HUES64 (cell line): ENCODE results near the gene AMPD2.

Experiments used
- H3K27ac ChIP-seq: 2 replicates; pipeline ENCODE4 v1.7.0; 2013; ENCODE audit warnings: low read depth, low read length, inconsistent platforms
- H3K27me3 ChIP-seq: 2 replicates; pipeline ENCODE4 v1.6.1; 2013; ENCODE audit warnings: mild to moderate bottlenecking, low read length; ENCODE audit not compliant: insufficient read depth
- H3K36me3 ChIP-seq: 2 replicates; pipeline ENCODE4 v1.6.1; 2013; ENCODE audit warnings: mild to moderate bottlenecking, low read length; ENCODE audit not compliant: insufficient read depth
- H3K4me1 ChIP-seq: 2 replicates; pipeline ENCODE4 v1.6.1; 2013; ENCODE audit warnings: mild to moderate bottlenecking, low read length, moderate library complexity; ENCODE audit not compliant: insufficient read depth
- H3K4me3 ChIP-seq: 2 replicates; pipeline ENCODE4 v1.5.1; 2013; ENCODE audit warnings: mild to moderate bottlenecking, low read length, moderate library complexity
- H3K9ac ChIP-seq: 2 replicates; pipeline ENCODE4 v1.6.1; 2013; ENCODE audit warnings: mild to moderate bottlenecking, low read depth, low read length
- H3K9me3 ChIP-seq: 2 replicates; pipeline ENCODE4 v1.6.1; 2013; ENCODE audit warnings: low read depth, low read length; ENCODE audit not compliant: insufficient read depth
- WGBS: fragments of 150-250, 120-280 bp; methylation state at CpG from one replicate; pipeline ENCODE4 v1.1.7; 2013; ENCODE audit warnings: missing lambda C conversion rate; 5-methylcytosine and 5-hydroxymethylcytosine counted together

The AMPD2 gene

DNA sequence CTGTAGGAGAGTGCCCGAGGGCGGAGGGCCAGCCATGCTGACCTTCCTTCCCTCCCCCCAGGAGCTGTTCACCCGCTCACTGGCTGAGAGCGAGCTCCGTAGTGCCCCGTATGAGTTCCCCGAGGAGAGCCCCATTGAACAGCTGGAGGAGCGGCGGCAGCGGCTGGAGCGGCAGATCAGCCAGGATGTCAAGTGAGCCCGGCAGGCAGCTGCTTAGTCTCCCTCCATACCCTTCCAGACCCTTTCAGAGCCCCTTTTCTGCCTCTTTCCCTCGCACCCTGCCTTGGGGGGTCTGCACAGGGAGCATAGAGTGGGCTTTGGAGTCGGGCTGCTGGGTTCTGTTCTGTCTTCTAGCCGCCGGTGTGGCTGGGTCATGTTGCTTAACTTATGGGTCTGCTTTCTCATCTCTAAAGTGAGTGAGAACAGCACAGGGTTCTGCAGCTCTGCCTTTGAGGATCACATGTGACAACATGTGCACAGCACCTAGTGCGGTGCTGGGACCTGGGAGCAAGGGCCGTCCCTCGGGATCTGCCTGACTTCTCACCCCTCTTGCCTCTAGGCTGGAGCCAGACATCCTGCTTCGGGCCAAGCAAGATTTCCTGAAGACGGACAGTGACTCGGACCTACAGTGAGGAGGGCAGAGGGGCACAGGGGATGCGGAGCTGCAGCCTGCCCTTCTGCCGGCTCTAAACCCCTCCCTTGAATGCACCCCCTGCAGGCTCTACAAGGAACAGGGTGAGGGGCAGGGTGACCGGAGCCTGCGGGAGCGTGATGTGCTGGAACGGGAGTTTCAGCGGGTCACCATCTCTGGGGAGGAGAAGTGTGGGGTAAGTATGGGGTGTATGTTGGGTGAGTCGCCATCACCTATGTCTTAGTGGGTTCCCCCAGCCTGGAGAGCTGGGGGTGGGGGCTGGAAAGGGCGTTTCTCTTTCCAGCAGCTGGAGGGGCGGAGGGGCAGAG, 6.2 kb downstream of the AMPD2 start:
- no peaks in the 10 kb centered on the region for H3K9me3 ChIP-seq
- 0 out of 2 replicates have a peak overlapping the region, but pooled peaks have one; percentile 18 for H3K27ac ChIP-seq
- H3K4me1 ChIP-seq: peaks cover 10% of the 10 kb centered on the region; the same call in 1 of the 2 replicates
- no peaks in the 10 kb centered on the region for H3K27me3 ChIP-seq
- no peak overlapping the region for H3K4me3 ChIP-seq
- WGBS: 88% methylated on average over 32 of the region's 32 CpGs
- 0 out of 2 replicates have a peak overlapping the region, but pooled peaks have one; percentile 13 for H3K9ac ChIP-seq
- peaks cover 38% of the 10 kb centered on the region for H3K36me3 ChIP-seq

DNA sequence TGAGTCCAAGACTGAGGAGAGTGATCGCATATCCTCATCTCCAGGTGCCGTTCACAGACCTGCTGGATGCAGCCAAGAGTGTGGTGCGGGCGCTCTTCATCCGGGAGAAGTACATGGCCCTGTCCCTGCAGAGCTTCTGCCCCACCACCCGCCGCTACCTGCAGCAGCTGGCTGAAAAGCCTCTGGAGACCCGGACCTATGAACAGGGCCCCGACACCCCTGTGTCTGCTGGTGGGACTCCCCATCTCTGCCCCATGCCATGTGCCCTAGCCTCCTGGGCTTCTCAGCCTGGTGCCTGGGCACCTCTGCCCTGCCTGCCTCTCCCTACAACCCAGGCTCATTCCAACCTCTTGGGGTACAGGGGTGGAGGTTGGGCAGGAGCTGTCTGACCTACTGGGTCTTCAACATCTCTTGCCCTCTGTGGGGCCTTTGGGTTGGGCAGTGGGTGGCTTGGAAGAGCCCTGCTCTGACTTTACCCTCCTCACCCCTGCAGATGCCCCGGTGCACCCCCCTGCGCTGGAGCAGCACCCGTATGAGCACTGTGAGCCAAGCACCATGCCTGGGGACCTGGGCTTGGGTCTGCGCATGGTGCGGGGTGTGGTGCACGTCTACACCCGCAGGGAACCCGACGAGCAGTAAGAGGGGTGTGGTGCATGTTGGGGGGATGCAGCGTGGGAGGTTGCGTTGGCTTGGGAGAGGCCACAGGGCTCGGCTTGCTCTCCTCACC, 7.2 kb downstream of the AMPD2 start:
- WGBS: 96% methylated on average over 21 of the region's 21 CpGs
- H3K27me3 ChIP-seq: no peaks in the 10 kb centered on the region
- peaks cover 10% of the 10 kb centered on the region; the same call in 1 of the 2 replicates for H3K4me1 ChIP-seq
- peaks cover 47% of the 10 kb centered on the region for H3K36me3 ChIP-seq
- H3K27ac ChIP-seq: no peak overlapping the region
- H3K4me3 ChIP-seq: no peak overlapping the region
- no peak overlapping the region for H3K9ac ChIP-seq
- H3K9me3 ChIP-seq: no peaks in the 10 kb centered on the region

GRCh38 chr1:109627692-109628399, 8.2 kb downstream of the AMPD2 start:
- H3K27me3 ChIP-seq: no peaks in the 10 kb centered on the region
- H3K27ac ChIP-seq: no peak overlapping the region
- H3K4me1 ChIP-seq: peaks cover 10% of the 10 kb centered on the region; the same call in 1 of the 2 replicates
- H3K9me3 ChIP-seq: no peaks in the 10 kb centered on the region
- WGBS: 95% methylated on average over 23 of the region's 23 CpGs
- peaks cover 48% of the 10 kb centered on the region for H3K36me3 ChIP-seq
- no peak overlapping the region for H3K4me3 ChIP-seq
- H3K9ac ChIP-seq: no peak overlapping the region

- no peak overlapping the region for H3K4me3 ChIP-seq
- peaks cover 48% of the 10 kb centered on the region for H3K36me3 ChIP-seq
- H3K4me1 ChIP-seq: peaks cover 5% of the 10 kb centered on the region; the same call in 1 of the 2 replicates
- no peaks in the 10 kb centered on the region for H3K9me3 ChIP-seq
- no peaks in the 10 kb centered on the region for H3K27me3 ChIP-seq
- no peak overlapping the region for H3K27ac ChIP-seq
- 92% methylated on average over 23 of the region's 23 CpGs for WGBS
- H3K9ac ChIP-seq: no peak overlapping the region
Observed at GRCh38 chr1:109628540-109629321, 9.1 kb downstream of the AMPD2 start.

DNA sequence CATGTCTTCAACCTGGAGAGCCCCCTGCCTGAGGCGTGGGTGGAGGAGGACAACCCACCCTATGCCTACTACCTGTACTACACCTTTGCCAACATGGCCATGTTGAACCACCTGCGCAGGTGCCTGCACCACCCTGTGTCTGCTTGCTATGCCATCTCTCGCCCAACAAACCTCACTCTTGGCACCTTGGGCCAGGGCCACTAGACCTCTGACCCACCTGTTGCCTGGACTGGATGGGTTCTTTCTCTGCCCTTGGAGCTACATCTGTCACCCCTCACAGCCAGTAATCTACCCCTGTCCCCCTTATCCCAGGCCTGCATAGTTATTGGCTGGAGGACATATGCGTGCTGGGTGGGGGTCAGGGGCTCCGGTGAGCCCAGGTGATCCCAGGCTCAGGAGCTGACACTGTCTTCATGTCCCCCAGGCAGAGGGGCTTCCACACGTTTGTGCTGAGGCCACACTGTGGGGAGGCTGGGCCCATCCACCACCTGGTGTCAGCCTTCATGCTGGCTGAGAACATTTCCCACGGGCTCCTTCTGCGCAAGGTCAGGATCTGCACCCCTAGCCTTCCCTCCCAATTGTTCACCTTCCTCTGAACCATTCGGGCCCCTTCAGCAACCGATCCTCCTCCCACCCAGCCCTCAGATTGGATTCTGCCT, 9.9 kb downstream of the AMPD2 start:
- H3K27me3 ChIP-seq: no peaks in the 10 kb centered on the region
- WGBS: 86% methylated on average over 10 of the region's 10 CpGs
- peaks cover 48% of the 10 kb centered on the region for H3K36me3 ChIP-seq
- H3K9me3 ChIP-seq: no peaks in the 10 kb centered on the region
- no peak overlapping the region for H3K4me3 ChIP-seq
- peaks cover 3% of the 10 kb centered on the region; the same call in 1 of the 2 replicates for H3K4me1 ChIP-seq
- no peak overlapping the region for H3K9ac ChIP-seq
- no peak overlapping the region for H3K27ac ChIP-seq

GRCh38 chr1:109630081-109630897, 10.7 kb downstream of the AMPD2 start:
- Histone ChIP-seq H3K27me3 (no peaks in the 10 kb centered on the region), H3K36me3 (peaks cover 48% of the 10 kb centered on the region), H3K9me3 (no peaks in the 10 kb centered on the region), H3K4me3 (no peak overlapping the region), H3K4me1 (peaks cover 4% of the 10 kb centered on the region; the same call in 1 of the 2 replicates), H3K27ac (no peak overlapping the region), H3K9ac (no peak overlapping the region)
- WGBS: 92% methylated on average over 21 of the region's 30 CpGs

- Histone ChIP-seq H3K36me3 (peaks cover 45% of the 10 kb centered on the region), H3K4me1 (peaks cover 9% of the 10 kb centered on the region), H3K9me3 (no peaks in the 10 kb centered on the region), H3K4me3 (no peak overlapping the region), H3K27ac (no peak overlapping the region), H3K9ac (no peak overlapping the region), H3K27me3 (no peaks in the 10 kb centered on the region)
- WGBS: 95% methylated on average over 14 of the region's 14 CpGs
Observed at GRCh38 chr1:109630898-109631512, 11.4 kb downstream of the AMPD2 start.

DNA sequence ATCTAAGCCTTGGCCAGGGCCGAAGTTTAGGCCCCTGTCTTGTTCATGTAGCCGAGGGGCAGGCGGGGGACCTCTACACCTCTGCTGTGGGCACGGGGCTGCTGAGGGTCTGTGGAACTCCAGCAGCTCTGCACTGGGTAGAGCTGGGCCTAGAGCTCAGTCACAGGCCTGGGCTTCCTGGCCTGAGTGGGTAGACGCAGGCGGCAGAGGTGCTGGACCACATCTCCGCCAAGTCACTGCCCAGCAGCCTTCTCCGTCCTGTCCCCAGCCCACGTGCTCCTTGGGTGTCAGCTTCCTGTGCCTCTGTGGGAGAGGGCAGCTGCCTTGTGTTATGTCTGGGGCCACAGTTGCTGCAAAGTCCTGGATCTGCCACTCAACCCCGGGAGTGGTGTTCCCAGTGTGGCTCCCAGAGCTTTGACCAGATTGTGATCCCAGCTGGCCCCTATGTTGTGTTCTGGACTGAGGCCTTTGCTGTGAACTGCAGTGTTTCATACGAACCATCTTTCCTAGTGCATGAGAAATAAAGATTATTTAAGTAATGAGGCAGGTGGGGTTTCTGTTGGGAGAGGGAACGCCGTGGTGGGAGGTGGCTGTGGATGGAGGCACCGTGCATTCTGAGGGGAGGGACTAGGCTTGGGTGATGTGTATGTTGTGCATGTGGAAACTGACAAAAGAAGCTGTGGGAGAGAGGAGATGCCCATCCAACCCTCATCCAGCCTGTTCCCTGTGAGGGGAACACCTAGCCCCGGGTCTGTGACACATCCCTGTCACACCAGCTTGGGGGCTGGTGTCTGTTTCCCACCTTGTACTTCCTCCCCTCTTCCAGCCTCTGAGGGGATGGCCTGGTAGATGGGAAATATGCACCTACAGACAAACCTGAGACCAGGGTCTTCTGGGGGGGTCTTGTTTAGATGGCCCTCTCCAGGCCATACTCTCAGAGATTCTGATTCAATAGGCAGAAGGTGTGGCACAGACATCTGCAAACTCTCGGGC, 12.2 kb downstream of the AMPD2 start:
- Histone ChIP-seq H3K9ac (no peak overlapping the region), H3K27ac (no peak overlapping the region), H3K27me3 (no peaks in the 10 kb centered on the region), H3K4me1 (peaks cover 16% of the 10 kb centered on the region), H3K36me3 (peaks cover 43% of the 10 kb centered on the region), H3K9me3 (no peaks in the 10 kb centered on the region), H3K4me3 (no peak overlapping the region)
- 91% methylated on average over 16 of the region's 16 CpGs for WGBS
